HEK293T (cell line): Measurements from ENCODE around the gene C3orf85.

ENCODE experiments used
- BHLHE40 ChIP-seq: fragments of 450-650 bp; IDR thresholded peaks from 2 replicates; pipeline ENCODE4 v1.6.1; 2016; ENCODE audit warnings: mild to moderate bottlenecking, moderate library complexity, borderline replicate concordance
- FOXA1 ChIP-seq: fragments of 450-650 bp; IDR thresholded peaks from 2 replicates; pipeline ENCODE4 v1.6.1; 2016; ENCODE audit warnings: mild to moderate bottlenecking
- FOXK2 ChIP-seq: fragments of 450-650 bp; IDR thresholded peaks from 2 replicates; pipeline ENCODE4 v1.6.1; 2016; ENCODE audit warnings: mild to moderate bottlenecking
- FOXM1 ChIP-seq: fragments of 450-650 bp; IDR thresholded peaks from 2 replicates; pipeline ENCODE4 v1.6.1; 2017; ENCODE audit warnings: mild to moderate bottlenecking, borderline replicate concordance
- HDGF ChIP-seq: fragments of 450-650 bp; IDR thresholded peaks from 2 replicates; pipeline ENCODE4 v1.6.1; 2017; ENCODE audit warnings: antibody characterized with exemption, borderline replicate concordance
- LEF1 ChIP-seq: fragments of 450-650 bp; IDR thresholded peaks from 2 replicates; pipeline ENCODE4 v1.6.1; 2017; ENCODE audit warnings: mild to moderate bottlenecking, borderline replicate concordance
- SP1 ChIP-seq: fragments of 450-650 bp; IDR thresholded peaks from 2 replicates; pipeline ENCODE4 v1.6.1; 2017
- ZNF384 ChIP-seq: fragments of 450-650 bp; IDR thresholded peaks from 2 replicates; pipeline ENCODE4 v1.6.1; 2016
- TF ChIP-seq, protein P1 (sequence below): fragments of 450-650 bp; IDR thresholded peaks from 2 replicates; pipeline ENCODE4 v1.6.1; 2016

GRCh38 chr3:109115451-109115850 is 21.1 kb upstream of the C3orf85 start:
- no peak for TF ChIP-seq ZNF384
- TF ChIP-seq FOXK2 = no peak
- no peak for TF ChIP-seq FOXA1
- TF ChIP-seq, protein P1, sequence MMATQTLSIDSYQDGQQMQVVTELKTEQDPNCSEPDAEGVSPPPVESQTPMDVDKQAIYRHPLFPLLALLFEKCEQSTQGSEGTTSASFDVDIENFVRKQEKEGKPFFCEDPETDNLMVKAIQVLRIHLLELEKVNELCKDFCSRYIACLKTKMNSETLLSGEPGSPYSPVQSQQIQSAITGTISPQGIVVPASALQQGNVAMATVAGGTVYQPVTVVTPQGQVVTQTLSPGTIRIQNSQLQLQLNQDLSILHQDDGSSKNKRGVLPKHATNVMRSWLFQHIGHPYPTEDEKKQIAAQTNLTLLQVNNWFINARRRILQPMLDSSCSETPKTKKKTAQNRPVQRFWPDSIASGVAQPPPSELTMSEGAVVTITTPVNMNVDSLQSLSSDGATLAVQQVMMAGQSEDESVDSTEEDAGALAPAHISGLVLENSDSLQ = no peak
- no peak for TF ChIP-seq BHLHE40
- TF ChIP-seq SP1 = no peak
- TF ChIP-seq LEF1 = no peak
- TF ChIP-seq FOXM1 = no peak
- no peak for TF ChIP-seq HDGF
